Panc1 (cell line): Measurements from ENCODE around the gene PLEKHA8.

Experiments
- CTCF ChIP-seq: fragments of 450-650 bp; IDR thresholded peaks from 2 replicates; pipeline ENCODE4 v1.5.1; 2017; ENCODE audit warnings: mild to moderate bottlenecking
- POLR2AphosphoS5 ChIP-seq: IDR thresholded peaks from 2 replicates; pipeline ENCODE4 v1.6.1; 2012; ENCODE audit warnings: mild to moderate bottlenecking, low read depth, low read length, moderate library complexity
- REST ChIP-seq, 2 experiments: IDR thresholded peaks; 2 replicates each; pipeline ENCODE4 v1.6.1; 2011 to 2012; ENCODE audit warnings: low read depth in 2 of 2, control low read depth in 1 of 2, low read length in 1 of 2, mild to moderate bottlenecking in 1 of 2, moderate library complexity in 1 of 2; ENCODE audit not compliant: insufficient read depth in 1 of 2

- TF ChIP-seq CTCF (no peak), REST (IDR thresholded peaks at IDR 0.05; ENCODE audit: insufficient read depth in 1 of 2, low read depth in 2 of 2, low read length in 1 of 2) (no peak), POLR2AphosphoS5 (no peak)
Measured at GRCh38 chr7:30112103-30112713, 84.0 kb downstream of the PLEKHA8 start.
